Gastrocnemius medialis (tissue), 4 donors: ENCODE measurements around the gene RAD50. TPM values are rescaled to one million over a fixed set of nuclear protein-coding genes. Genes with fewer than 3 reads are reported as not detected.

Source experiments
- ATAC-seq, 2 donors: fragments of 150-250 bp; one replicate each; pipeline ENCODE4 v1.9.1; 2016
- DNase-seq, 2 donors: peaks; one replicate each; pipeline ENCODE4 v3.0.0-alpha.2; 2019
- H3K27ac ChIP-seq, 4 donors: fragments of 200-600 bp; sonication (generic); 1 replicate in 1 of 4; 2 replicates in 3 of 4; pipeline ENCODE4 v1.5.1; 2016 to 2018; ENCODE audit warnings: mild to moderate bottlenecking in 2 of 4, moderate library complexity in 1 of 4
- H3K27me3 ChIP-seq, 3 donors: fragments of 200-600 bp; sonication (generic) in 2 of 3; 1 replicate in 1 of 3; 2 replicates in 2 of 3; pipeline versions ENCODE4 v1.5.1 to v1.6.0; 2016 to 2019; ENCODE audit warnings: mild to moderate bottlenecking in 1 of 3, moderate library complexity in 1 of 3
- H3K36me3 ChIP-seq, 2 donors: fragments of 200-600 bp; sonication (generic) in 1 of 2; one replicate each; pipeline ENCODE4 v1.5.1; 2017 to 2018
- H3K4me1 ChIP-seq, 2 donors: fragments of 200-600 bp; sonication (generic) in 1 of 2; one replicate each; pipeline ENCODE4 v1.5.1; 2016 to 2017; ENCODE audit warnings: mild to moderate bottlenecking in 2 of 2
- H3K4me3 ChIP-seq, 4 donors: fragments of 200-600 bp; sonication (generic) in 3 of 4; 1 replicate in 1 of 4; 2 replicates in 3 of 4; pipeline ENCODE4 v1.5.1; 2016 to 2019; ENCODE audit warnings: mild to moderate bottlenecking in 2 of 4
- H3K9me3 ChIP-seq, 3 donors: fragments of 200-600 bp; sonication (generic) in 2 of 3; 1 replicate in 1 of 3; 2 replicates in 2 of 3; pipeline ENCODE4 v1.5.1; 2016 to 2019
- CTCF ChIP-seq, 5 experiments: fragments of 450-650 bp in 3 of 5; fragments of 200-600 bp in 2 of 5; sonication (generic) in 2 of 5; IDR thresholded peaks in 4 of 5; conservative IDR thresholded peaks in 1 of 5; 1 replicate in 4 of 5; 2 replicates in 1 of 5; pipeline ENCODE4 v1.5.1; 2016 to 2019; ENCODE audit warnings: antibody characterized with exemption in 5 of 5, mild to moderate bottlenecking in 3 of 5, moderate library complexity in 3 of 5
- POLR2A ChIP-seq, 2 donors: fragments of 450-650 bp; IDR thresholded peaks; one replicate each; pipeline ENCODE4 v1.6.1; 2017; ENCODE audit warnings: antibody characterized with exemption in 2 of 2, mild to moderate bottlenecking in 2 of 2, moderate library complexity in 2 of 2
- in situ Hi-C, 4 donors: fragments of 200-750 bp; cut with MboI; loops; one replicate each; pipeline versions ENCODE4 v1.15.0 to v1.8.0; 2017; ENCODE audit warnings: low sequenced_read_pairs in 4 of 4
- intact Hi-C: fragments of 100-400 bp; cut with DNase I; formaldehyde crosslinking; loops from one replicate; pipeline ENCODE4 v1.15.1; 2023; ENCODE audit warnings: low total_unique reads
- total RNA-seq, 4 donors: library from RNA; depleted of rRNA; stranded (reverse); fragments of >200 nt; gene quantifications; one replicate each; pipeline versions ENCODE4 v1.1.0 to v1.2.3, GENCODE V29; 2016

RAD50 gene
- total RNA-seq, 4 donors from 2014 or later, result 18.9 to 29.1 (median 22.0) TPM

GRCh38 chr5:132675936-132676689, 119.3 kb downstream of the RAD50 start:
- no peaks in the 10 kb centered on the region for H3K36me3 ChIP-seq
- H3K4me3 ChIP-seq, result no peak overlapping the region
- H3K27ac ChIP-seq, result no peak overlapping the region
- in situ Hi-C loops (no loop called here), intact Hi-C loops (no loop called here)
- no peaks in the 10 kb centered on the region for H3K4me1 ChIP-seq
- TF ChIP-seq CTCF (IDR thresholded peaks at IDR 0.05 in 4 of 5, conservative IDR thresholded peaks at IDR 0.05 in 1 of 5) (no peak), POLR2A (IDR thresholded peaks at IDR 0.05) (no peak)
- ATAC-seq (no peak), DNase-seq (no peak)
- H3K27me3 ChIP-seq, result no peaks in the 10 kb centered on the region
- no peaks in the 10 kb centered on the region for H3K9me3 ChIP-seq

GRCh38 chr5:132677191-132677590, 120.4 kb downstream of the RAD50 start:
- Histone ChIP-seq H3K27me3 (no peaks in the 10 kb centered on the region), H3K9me3 (no peaks in the 10 kb centered on the region), H3K36me3 (no peaks in the 10 kb centered on the region), H3K4me1 (no peaks in the 10 kb centered on the region), H3K4me3 (no peak overlapping the region), H3K27ac (no peak overlapping the region)
- no peak for TF ChIP-seq POLR2A (IDR thresholded peaks at IDR 0.05)
- no peak for TF ChIP-seq CTCF (IDR thresholded peaks at IDR 0.05 in 4 of 5, conservative IDR thresholded peaks at IDR 0.05 in 1 of 5)
- DNase-seq (no peak), ATAC-seq (no peak)
- intact Hi-C loops (no loop called here), in situ Hi-C loops (no loop called here)

- ATAC-seq (no peak), DNase-seq (no peak)
- Histone ChIP-seq H3K9me3 (no peaks in the 10 kb centered on the region), H3K27me3 (no peaks in the 10 kb centered on the region), H3K4me3 (no peak overlapping the region), H3K36me3 (no peaks in the 10 kb centered on the region), H3K27ac (no peak overlapping the region), H3K4me1 (no peaks in the 10 kb centered on the region)
- in situ Hi-C loops, result no loop called here
- intact Hi-C loops, result no loop called here
- TF ChIP-seq CTCF (IDR thresholded peaks at IDR 0.05 in 4 of 5, conservative IDR thresholded peaks at IDR 0.05 in 1 of 5), result no peak
- TF ChIP-seq POLR2A (IDR thresholded peaks at IDR 0.05), result no peak
These were observed 121.1 kb downstream of the RAD50 start for GRCh38 chr5:132677682-132678400.

- no peak for TF ChIP-seq POLR2A (IDR thresholded peaks at IDR 0.05)
- no peak for TF ChIP-seq CTCF (IDR thresholded peaks at IDR 0.05 in 4 of 5, conservative IDR thresholded peaks at IDR 0.05 in 1 of 5)
- no peak overlapping the region for H3K27ac ChIP-seq
- H3K4me1 ChIP-seq, result no peaks in the 10 kb centered on the region
These were observed 122.0 kb downstream of the RAD50 start for GRCh38 chr5:132678735-132679134.

More at GRCh38 chr5:132678735-132679134, 122.0 kb downstream of the RAD50 start:
- ATAC-seq (no peak), DNase-seq (no peak)
- Histone ChIP-seq H3K4me3 (no peak overlapping the region), H3K9me3 (no peaks in the 10 kb centered on the region), H3K27me3 (no peaks in the 10 kb centered on the region), H3K36me3 (no peaks in the 10 kb centered on the region)
- in situ Hi-C loops (no loop called here), intact Hi-C loops (no loop called here)
